Breast epithelium (tissue), 3 donors: Measurements from ENCODE around the gene TPSD1.

Source experiments
- POLR2A ChIP-seq: fragments of 450-650 bp; IDR thresholded peaks from one replicate; pipeline ENCODE4 v1.6.1; 2016; ENCODE audit warnings: antibody characterized with exemption, mild to moderate bottlenecking, moderate library complexity
- TF ChIP-seq, protein P1 (sequence below), 3 donors: fragments of 450-650 bp; IDR thresholded peaks; one replicate each; pipeline ENCODE4 v1.5.1; 2016 to 2017; ENCODE audit warnings: antibody characterized with exemption in 3 of 3, mild to moderate bottlenecking in 3 of 3, moderate library complexity in 3 of 3

DNA sequence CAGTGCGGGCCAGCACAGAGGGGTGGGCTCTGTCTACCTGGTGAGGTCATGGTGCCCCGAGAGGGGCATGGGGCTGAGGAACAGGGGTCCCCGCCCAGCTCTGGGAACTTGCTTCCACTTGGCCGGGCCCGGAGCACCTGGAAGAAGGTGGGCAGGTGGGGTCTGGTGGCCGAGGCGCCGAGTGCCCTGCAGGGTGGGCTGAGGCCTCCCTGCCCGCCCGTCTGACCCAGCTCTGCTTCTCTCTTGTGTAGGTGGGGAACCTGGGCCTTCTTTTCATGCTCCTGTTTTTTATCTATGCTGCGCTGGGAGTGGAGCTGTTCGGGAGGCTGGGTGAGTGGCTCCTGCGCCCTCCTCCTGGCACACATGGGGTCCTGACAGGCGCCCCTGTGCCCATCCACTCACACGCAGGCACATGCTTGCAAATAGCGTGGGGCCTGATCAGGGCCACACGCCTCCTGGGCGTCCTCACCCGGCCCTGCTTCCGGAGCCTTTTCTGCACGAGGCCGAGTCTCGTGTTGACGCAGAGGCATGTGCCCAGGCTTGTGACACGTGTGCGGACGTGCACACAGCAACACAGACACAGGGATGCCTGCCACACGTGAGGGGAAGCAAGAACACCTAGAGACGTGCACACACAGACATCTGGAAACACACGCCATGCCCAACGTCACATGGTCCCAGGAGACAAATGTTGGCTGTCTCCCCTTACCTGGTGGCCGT, 39.0 kb upstream of the TPSD1 start:
- TF ChIP-seq, protein P1, sequence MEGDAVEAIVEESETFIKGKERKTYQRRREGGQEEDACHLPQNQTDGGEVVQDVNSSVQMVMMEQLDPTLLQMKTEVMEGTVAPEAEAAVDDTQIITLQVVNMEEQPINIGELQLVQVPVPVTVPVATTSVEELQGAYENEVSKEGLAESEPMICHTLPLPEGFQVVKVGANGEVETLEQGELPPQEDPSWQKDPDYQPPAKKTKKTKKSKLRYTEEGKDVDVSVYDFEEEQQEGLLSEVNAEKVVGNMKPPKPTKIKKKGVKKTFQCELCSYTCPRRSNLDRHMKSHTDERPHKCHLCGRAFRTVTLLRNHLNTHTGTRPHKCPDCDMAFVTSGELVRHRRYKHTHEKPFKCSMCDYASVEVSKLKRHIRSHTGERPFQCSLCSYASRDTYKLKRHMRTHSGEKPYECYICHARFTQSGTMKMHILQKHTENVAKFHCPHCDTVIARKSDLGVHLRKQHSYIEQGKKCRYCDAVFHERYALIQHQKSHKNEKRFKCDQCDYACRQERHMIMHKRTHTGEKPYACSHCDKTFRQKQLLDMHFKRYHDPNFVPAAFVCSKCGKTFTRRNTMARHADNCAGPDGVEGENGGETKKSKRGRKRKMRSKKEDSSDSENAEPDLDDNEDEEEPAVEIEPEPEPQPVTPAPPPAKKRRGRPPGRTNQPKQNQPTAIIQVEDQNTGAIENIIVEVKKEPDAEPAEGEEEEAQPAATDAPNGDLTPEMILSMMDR (IDR thresholded peaks at IDR 0.05): no peak
- TF ChIP-seq POLR2A: no peak
